ENCODE measurements around the gene CMIP.
"Not testable (repeated sequence)": the region's sequence is repeated elsewhere in the genome, so short reads cannot be mapped to it uniquely, and the experiment has no call there.

Gene CMIP

DNA sequence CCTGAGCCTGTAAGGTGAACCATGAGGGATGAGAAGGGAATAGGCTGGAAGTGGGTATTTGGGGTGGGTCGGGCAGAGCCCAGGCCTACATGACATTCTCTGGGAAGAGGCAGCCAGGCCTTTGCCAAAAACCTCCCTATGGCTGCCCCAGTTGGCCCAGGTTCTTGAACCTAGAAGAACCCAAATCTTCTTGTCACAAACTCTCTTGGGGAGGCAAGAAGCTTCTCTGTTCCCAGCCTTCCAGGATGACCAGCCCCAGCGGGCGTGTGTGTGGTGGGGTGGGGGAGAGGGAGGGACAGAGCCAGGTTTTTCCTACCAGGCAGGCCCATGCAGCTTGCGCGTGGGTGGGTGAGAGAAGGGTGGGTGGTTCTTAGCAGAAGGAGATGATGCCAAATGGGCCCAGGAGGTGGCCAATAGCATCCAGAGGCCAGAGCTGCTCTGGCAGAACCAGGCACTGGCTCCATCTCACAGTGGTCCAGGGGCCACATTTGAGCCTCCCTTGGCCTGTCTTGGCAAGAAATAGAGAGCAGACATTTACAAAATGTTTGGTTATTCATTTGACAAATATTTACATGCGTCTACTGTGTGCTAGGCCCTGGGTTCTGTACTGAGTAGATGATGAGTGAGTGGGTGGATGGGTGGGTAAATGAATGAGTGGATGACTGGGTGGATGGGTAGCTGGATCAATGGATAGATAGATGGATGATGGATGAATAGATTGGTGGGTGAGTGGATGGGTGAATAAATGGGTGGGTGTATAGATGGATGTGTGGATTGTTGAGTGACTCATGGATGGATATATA, 290.2 kb downstream of the CMIP start:
- TF ChIP-seq, protein P1, sequence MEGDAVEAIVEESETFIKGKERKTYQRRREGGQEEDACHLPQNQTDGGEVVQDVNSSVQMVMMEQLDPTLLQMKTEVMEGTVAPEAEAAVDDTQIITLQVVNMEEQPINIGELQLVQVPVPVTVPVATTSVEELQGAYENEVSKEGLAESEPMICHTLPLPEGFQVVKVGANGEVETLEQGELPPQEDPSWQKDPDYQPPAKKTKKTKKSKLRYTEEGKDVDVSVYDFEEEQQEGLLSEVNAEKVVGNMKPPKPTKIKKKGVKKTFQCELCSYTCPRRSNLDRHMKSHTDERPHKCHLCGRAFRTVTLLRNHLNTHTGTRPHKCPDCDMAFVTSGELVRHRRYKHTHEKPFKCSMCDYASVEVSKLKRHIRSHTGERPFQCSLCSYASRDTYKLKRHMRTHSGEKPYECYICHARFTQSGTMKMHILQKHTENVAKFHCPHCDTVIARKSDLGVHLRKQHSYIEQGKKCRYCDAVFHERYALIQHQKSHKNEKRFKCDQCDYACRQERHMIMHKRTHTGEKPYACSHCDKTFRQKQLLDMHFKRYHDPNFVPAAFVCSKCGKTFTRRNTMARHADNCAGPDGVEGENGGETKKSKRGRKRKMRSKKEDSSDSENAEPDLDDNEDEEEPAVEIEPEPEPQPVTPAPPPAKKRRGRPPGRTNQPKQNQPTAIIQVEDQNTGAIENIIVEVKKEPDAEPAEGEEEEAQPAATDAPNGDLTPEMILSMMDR (IDR thresholded peaks at IDR 0.05) = no peak
- no peaks in the 10 kb centered on the region for H3K9me3 ChIP-seq
- H3K27ac ChIP-seq = no peak overlapping the region
- no peaks in the 10 kb centered on the region for H3K36me3 ChIP-seq
- H3K4me3 ChIP-seq (ENCODE audit: low read depth in 1 of 2, low read length in 1 of 2) = no peak overlapping the region
- peaks cover 35% of the 10 kb centered on the region in 2 experiments for H3K4me1 ChIP-seq (ENCODE audit: control insufficient read depth in 1 of 2, insufficient read depth in 1 of 2, low read depth in 1 of 2, low read length in 1 of 2)
- H3K27me3 ChIP-seq = peaks cover 7% of the 10 kb centered on the region

DNA sequence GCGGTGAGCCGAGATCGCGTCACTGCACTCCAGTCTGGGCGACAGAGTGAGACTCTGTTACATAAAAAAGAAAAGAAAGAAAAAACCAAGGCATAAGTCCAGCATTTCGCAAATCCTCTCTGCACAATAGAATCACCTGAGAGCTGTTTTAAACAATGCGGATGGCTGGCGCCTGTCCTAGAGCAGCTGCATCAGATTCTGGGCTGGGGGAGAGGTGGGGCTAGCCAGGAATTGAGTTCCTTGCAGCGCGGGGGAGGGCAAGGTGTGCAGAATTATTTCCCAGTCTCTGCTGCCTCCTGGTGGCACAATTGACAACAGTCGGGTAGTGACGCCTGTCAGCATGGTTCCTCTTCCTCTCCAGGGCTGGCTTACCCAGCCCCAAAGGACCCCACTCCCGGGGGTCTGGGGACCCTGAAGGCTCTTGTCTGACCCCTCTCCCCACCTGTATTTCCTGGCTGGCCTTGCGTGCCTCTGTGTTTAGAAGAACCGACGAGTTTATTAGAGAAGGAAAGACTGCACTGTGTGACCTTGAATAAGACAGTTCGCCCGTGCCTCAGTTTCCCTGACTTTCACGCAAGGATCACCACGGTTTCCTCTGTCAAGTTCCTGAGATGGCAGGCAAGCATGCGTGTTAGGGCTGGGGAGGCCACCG, 293.4 kb downstream of the CMIP start:
- Histone ChIP-seq H3K4me1 (ENCODE audit: control insufficient read depth in 1 of 2, insufficient read depth in 1 of 2, low read depth in 1 of 2, low read length in 1 of 2) (peaks cover 48 to 49% of the 10 kb centered on the region in 2 experiments), H3K9me3 (no peaks in the 10 kb centered on the region), H3K36me3 (no peaks in the 10 kb centered on the region), H3K4me3 (ENCODE audit: low read depth in 1 of 2, low read length in 1 of 2) (peak overlapping the region; percentile 67 to 70), H3K27me3 (no peaks in the 10 kb centered on the region), H3K27ac (peak overlapping the region; percentile 97)
- TF ChIP-seq, protein P1 (IDR thresholded peaks at IDR 0.05) = peak; percentile 94

DNA sequence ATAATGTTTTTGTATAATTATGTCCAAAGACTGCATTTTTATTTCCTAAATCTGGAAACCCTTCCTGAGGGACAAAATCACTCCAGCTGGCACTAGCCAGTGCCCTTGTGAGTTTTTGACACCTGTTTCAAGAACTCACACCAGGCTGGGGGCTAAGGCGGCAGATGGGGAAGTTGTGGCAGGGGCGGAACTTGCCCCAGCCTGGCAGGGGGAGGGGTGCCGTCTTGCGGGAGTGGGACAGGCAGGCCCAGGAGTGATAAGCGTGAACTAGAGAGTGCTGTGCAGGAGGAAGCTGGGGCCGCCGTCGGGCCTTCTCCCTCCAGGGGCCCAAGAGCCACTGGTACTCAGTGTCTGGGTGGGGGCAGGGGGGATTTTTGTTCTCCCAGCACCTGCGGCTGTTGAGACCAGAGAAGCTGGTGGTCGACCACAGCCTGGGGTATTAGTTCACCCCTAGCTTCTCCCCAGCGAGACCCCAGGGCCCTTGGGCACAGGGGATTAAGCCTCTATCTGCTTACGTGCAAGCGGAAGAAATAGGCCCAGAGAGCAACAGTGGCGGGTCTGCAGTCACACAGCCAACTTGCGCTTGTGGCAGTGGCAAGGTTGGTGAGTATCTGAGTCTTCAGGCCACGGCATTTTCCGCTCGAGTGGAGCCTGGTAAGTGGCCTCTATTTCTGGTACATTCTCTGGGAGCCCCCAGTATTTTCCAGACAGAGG, 294.3 kb downstream of the CMIP start:
- H3K27ac ChIP-seq = peak overlapping the region; percentile 97
- no peaks in the 10 kb centered on the region for H3K27me3 ChIP-seq
- TF ChIP-seq, protein P1 (IDR thresholded peaks at IDR 0.05) = peak; percentile 60
- no peaks in the 10 kb centered on the region for H3K36me3 ChIP-seq
- peak overlapping the region; percentile 67 to 70 for H3K4me3 ChIP-seq (ENCODE audit: low read depth in 1 of 2, low read length in 1 of 2)
- no peaks in the 10 kb centered on the region for H3K9me3 ChIP-seq
- peaks cover 49 to 51% of the 10 kb centered on the region in 2 experiments for H3K4me1 ChIP-seq (ENCODE audit: control insufficient read depth in 1 of 2, insufficient read depth in 1 of 2, low read depth in 1 of 2, low read length in 1 of 2)

DNA sequence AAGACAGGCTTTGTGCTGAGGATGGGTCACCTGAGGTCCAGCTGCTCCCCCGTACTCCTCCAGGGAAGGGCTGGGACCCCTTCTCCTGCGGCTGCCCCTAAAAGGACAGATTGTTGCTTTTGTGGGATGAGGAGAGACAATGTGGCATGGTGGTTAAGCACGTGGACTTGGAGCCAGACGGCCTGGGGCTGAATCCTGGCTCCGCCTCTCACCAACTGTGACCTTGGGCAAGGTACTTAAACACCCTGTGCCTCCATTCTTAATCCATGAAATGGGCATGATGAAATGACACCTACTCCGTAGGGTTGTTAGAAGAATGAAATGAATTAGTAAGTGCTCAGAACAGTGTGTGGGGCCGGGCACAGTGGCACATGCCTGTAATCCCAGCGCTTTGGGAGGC, 294.9 kb downstream of the CMIP start:
- TF ChIP-seq, protein P1 (IDR thresholded peaks at IDR 0.05) = no peak
- peak overlapping the region; percentile 67 to 70 for H3K4me3 ChIP-seq (ENCODE audit: low read depth in 1 of 2, low read length in 1 of 2)
- no peaks in the 10 kb centered on the region for H3K36me3 ChIP-seq
- H3K27me3 ChIP-seq = no peaks in the 10 kb centered on the region
- H3K27ac ChIP-seq = peak overlapping the region; percentile 97
- peaks cover 51 to 53% of the 10 kb centered on the region in 2 experiments for H3K4me1 ChIP-seq (ENCODE audit: control insufficient read depth in 1 of 2, insufficient read depth in 1 of 2, low read depth in 1 of 2, low read length in 1 of 2)
- H3K9me3 ChIP-seq = no peaks in the 10 kb centered on the region

DNA sequence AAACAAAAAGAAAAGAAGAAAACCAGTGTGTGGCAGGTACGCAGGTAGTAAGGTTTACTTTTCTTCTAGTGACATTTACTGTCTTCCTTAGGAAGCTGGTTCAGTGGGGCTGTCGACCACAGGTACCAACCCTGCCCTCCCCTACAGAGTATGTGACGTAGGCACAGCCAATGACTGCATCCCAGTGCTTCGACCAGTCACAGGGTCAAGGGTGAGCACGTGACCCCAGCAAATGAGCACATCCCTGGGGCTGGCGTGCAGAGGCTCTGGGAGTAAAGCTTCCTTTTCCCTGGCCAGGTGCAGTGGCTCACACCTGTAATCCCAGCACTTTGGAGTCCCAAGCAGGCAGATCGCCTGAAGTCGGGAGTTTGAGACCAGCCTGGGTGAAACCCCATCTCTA, 295.6 kb downstream of the CMIP start:
- peak overlapping the region; percentile 97 for H3K27ac ChIP-seq
- H3K36me3 ChIP-seq = no peaks in the 10 kb centered on the region
- TF ChIP-seq, protein P1 (IDR thresholded peaks at IDR 0.05) = no peak
- H3K27me3 ChIP-seq = no peaks in the 10 kb centered on the region
- peak overlapping the region; percentile 67 to 70 for H3K4me3 ChIP-seq (ENCODE audit: low read depth in 1 of 2, low read length in 1 of 2)
- H3K4me1 ChIP-seq (ENCODE audit: control insufficient read depth in 1 of 2, insufficient read depth in 1 of 2, low read depth in 1 of 2, low read length in 1 of 2) = peaks cover 55 to 60% of the 10 kb centered on the region in 2 experiments
- H3K9me3 ChIP-seq = no peaks in the 10 kb centered on the region

DNA sequence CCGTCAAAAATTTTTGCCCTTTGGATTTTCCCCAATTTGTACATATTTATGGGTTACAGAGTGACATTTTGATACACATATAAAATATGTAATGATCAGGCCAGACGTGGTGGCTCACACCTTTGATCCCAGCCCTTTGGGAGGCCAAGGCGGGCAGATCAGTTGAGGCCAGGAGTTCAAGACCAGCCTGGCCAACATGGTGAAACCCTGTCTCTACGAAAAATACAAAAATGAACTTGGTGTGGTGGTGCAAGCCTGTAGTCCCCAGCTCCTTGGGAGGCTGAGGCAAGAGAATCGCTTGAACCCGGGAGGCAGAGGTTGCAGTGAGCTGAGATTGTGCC, 296.8 kb downstream of the CMIP start:
- Histone ChIP-seq H3K4me3 (ENCODE audit: low read depth in 1 of 2, low read length in 1 of 2) (peak overlapping the region in 1 of 2 experiments; percentile 67), H3K27ac (peak overlapping the region; percentile 97), H3K4me1 (ENCODE audit: control insufficient read depth in 1 of 2, insufficient read depth in 1 of 2, low read depth in 1 of 2, low read length in 1 of 2) (peaks cover 68 to 72% of the 10 kb centered on the region in 2 experiments)
- H3K36me3 ChIP-seq, H3K9me3 ChIP-seq, H3K27me3 ChIP-seq: not testable (repeated sequence)
